Measurements from ENCODE around the gene MSH5. TPM values are rescaled to one million over a fixed set of nuclear protein-coding genes. Genes with fewer than 3 reads are reported as not detected.

Gene MSH5
- total and polyA plus RNA-seq, 2 of the 13 experiments (the other 11 are each of a cell fraction or from before 2014, with no cell fraction given) = 10.2 to 38.7 TPM

- TF ChIP-seq XRCC5 (optimal IDR thresholded peaks at IDR 0.05; ENCODE audit: low read length) (peak; percentile 99), FOXA3 (CRISPR knock-in tag; IDR thresholded peaks at IDR 0.05) (0 out of 2 replicates have a peak, but pooled peaks have one; percentile 16), ZHX1 (CRISPR knock-in tag; IDR thresholded peaks at IDR 0.05; ENCODE audit: low read depth) (no peak), HNRNPK (IDR thresholded peaks at IDR 0.05; ENCODE audit: low read depth, low read length, poor library complexity, severe bottlenecking) (peak; percentile 22), IRF1 (CRISPR knock-in tag; IDR thresholded peaks at IDR 0.05; ENCODE audit: low read depth) (no peak), TEAD3 (CRISPR knock-in tag; optimal IDR thresholded peaks at IDR 0.05; ENCODE audit: borderline replicate concordance) (peak; percentile 86), ADNP (CRISPR knock-in tag; IDR thresholded peaks at IDR 0.05) (no peak), STAT6 (CRISPR knock-in tag; IDR thresholded peaks at IDR 0.05; ENCODE audit: borderline replicate concordance) (no peak), BCLAF1 (IDR thresholded peaks at IDR 0.05) (no peak), ZNF335 (CRISPR knock-in tag; IDR thresholded peaks at IDR 0.05) (peak; percentile 89)
- TF ChIP-seq, protein P1, sequence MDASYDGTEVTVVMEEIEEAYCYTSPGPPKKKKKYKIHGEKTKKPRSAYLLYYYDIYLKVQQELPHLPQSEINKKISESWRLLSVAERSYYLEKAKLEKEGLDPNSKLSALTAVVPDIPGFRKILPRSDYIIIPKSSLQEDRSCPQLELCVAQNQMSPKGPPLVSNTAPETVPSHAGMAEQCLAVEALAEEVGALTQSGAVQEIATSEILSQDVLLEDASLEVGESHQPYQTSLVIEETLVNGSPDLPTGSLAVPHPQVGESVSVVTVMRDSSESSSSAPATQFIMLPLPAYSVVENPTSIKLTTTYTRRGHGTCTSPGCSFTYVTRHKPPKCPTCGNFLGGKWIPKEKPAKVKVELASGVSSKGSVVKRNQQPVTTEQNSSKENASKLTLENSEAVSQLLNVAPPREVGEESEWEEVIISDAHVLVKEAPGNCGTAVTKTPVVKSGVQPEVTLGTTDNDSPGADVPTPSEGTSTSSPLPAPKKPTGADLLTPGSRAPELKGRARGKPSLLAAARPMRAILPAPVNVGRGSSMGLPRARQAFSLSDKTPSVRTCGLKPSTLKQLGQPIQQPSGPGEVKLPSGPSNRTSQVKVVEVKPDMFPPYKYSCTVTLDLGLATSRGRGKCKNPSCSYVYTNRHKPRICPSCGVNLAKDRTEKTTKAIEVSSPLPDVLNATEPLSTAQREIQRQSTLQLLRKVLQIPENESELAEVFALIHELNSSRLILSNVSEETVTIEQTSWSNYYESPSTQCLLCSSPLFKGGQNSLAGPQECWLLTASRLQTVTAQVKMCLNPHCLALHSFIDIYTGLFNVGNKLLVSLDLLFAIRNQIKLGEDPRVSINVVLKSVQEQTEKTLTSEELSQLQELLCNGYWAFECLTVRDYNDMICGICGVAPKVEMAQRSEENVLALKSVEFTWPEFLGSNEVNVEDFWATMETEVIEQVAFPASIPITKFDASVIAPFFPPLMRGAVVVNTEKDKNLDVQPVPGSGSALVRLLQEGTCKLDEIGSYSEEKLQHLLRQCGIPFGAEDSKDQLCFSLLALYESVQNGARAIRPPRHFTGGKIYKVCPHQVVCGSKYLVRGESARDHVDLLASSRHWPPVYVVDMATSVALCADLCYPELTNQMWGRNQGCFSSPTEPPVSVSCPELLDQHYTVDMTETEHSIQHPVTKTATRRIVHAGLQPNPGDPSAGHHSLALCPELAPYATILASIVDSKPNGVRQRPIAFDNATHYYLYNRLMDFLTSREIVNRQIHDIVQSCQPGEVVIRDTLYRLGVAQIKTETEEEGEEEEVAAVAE (CRISPR knock-in tag; IDR thresholded peaks at IDR 0.05; ENCODE audit: borderline replicate concordance) = 0 out of 2 replicates have a peak, but pooled peaks have one; percentile 36
- TF ChIP-seq, protein P2, sequence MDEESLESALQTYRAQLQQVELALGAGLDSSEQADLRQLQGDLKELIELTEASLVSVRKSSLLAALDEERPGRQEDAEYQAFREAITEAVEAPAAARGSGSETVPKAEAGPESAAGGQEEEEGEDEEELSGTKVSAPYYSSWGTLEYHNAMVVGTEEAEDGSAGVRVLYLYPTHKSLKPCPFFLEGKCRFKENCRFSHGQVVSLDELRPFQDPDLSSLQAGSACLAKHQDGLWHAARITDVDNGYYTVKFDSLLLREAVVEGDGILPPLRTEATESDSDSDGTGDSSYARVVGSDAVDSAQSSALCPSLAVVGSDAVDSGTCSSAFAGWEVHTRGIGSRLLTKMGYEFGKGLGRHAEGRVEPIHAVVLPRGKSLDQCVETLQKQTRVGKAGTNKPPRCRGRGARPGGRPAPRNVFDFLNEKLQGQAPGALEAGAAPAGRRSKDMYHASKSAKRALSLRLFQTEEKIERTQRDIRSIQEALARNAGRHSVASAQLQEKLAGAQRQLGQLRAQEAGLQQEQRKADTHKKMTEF (CRISPR knock-in tag; IDR thresholded peaks at IDR 0.05) = peak; percentile 50; the same call in 1 of the 2 replicates
Observed at GRCh38 chr6:31717499-31718222, 22.1 kb upstream of the MSH5 start (continued).

Measured in HepG2 (cell line).